BE2C (cell line): ENCODE measurements around the gene CDK8.

Experiments
- DNase-seq: peaks from one replicate; pipeline ENCODE4 v3.0.0-alpha.2; 2020
- H3K27me3 ChIP-seq: fragments of 250-450 bp; sonication (Bioruptor Pico); 2 replicates; pipeline ENCODE4 v1.5.1; 2020; ENCODE audit warnings: mild to moderate bottlenecking
- H3K36me3 ChIP-seq: fragments of 250-450 bp; sonication (Bioruptor Pico); 2 replicates; pipeline ENCODE4 v1.5.1; 2020; ENCODE audit warnings: mild to moderate bottlenecking
- H3K4me1 ChIP-seq: fragments of 250-450 bp; sonication (Bioruptor Pico); 2 replicates; pipeline ENCODE4 v1.5.1; 2020
- H3K4me3 ChIP-seq: 2 replicates; pipeline ENCODE4 v1.5.1; 2011; ENCODE audit warnings: low read depth, low read length
- H3K9me3 ChIP-seq: fragments of 250-450 bp; sonication (Bioruptor Pico); 2 replicates; pipeline ENCODE4 v1.5.1; 2020
- TF ChIP-seq, protein P1 (sequence below): IDR thresholded peaks from 2 replicates; pipeline ENCODE4 v1.5.1; 2012; ENCODE audit warnings: mild to moderate bottlenecking, low read depth, low read length

The CDK8 gene

DNA sequence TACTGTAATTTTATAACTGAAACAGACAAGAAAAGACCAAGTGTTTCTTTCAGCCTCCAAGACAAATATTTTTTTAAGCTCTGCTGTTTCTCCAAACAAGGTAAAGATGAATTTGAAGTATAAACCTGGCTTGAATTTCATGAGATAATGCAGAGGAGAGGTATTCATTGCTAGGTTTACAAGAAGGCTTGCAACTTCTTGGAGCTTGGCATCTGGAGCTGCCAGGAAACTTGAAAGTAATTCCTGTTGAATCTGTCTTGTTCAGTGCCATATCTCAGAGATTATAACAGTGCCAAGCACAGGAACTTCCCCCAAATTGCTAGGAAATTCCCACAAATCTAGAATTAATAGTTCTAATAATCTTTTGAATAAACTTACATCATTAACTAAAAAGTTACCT is 70.9 kb downstream of the CDK8 start:
- Histone ChIP-seq H3K36me3 (no peaks in the 10 kb centered on the region), H3K9me3 (no peaks in the 10 kb centered on the region), H3K27me3 (no peaks in the 10 kb centered on the region), H3K4me1 (no peaks in the 10 kb centered on the region), H3K4me3 (no peak overlapping the region)
- no peak for DNase-seq
- TF ChIP-seq, protein P1, sequence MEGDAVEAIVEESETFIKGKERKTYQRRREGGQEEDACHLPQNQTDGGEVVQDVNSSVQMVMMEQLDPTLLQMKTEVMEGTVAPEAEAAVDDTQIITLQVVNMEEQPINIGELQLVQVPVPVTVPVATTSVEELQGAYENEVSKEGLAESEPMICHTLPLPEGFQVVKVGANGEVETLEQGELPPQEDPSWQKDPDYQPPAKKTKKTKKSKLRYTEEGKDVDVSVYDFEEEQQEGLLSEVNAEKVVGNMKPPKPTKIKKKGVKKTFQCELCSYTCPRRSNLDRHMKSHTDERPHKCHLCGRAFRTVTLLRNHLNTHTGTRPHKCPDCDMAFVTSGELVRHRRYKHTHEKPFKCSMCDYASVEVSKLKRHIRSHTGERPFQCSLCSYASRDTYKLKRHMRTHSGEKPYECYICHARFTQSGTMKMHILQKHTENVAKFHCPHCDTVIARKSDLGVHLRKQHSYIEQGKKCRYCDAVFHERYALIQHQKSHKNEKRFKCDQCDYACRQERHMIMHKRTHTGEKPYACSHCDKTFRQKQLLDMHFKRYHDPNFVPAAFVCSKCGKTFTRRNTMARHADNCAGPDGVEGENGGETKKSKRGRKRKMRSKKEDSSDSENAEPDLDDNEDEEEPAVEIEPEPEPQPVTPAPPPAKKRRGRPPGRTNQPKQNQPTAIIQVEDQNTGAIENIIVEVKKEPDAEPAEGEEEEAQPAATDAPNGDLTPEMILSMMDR, result no peak

DNA sequence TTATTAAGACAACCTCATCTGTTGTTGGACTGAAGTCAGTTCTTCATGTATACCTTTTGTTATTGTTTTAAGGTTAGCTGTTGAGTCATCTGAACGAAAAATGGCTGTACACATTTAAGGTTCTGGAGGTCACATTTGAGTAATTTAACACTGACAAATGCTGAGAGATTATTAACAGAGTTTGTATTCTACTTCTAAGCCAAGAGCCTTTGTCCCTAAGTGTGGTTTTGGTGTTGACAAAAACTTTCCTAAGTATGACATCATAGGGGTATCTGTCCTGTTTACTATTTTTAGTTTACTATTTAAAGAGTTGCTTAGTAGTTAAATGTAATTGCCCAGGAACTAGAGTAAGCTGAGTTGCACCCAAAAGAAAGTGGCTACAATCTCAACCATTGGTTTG is 71.9 kb downstream of the CDK8 start:
- no peak for DNase-seq

DNA sequence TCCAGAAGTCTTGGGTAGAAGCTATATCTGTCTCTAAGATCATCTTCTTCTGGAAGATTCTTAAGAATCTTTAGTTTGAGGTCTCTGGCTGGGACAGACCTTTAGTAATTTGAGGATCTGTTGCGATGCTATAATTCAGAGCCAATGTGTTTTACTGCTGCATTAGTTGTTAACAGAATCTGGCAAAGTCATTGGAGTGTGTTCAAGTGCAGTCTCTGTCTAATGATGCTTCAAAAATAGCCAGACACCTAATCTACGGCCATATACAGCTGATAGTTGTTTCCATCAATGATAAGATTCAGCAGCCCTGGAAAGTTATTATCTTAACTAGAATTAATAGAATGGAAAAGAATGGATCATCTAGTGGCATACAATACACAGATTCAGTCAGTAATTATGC is 72.6 kb downstream of the CDK8 start:
- no peaks in the 10 kb centered on the region for H3K27me3 ChIP-seq
- DNase-seq, result no peak
- H3K36me3 ChIP-seq, result no peaks in the 10 kb centered on the region
- H3K9me3 ChIP-seq, result no peaks in the 10 kb centered on the region
- TF ChIP-seq, protein P1, result no peak
- no peak overlapping the region for H3K4me3 ChIP-seq
- H3K4me1 ChIP-seq, result no peaks in the 10 kb centered on the region

More for the DNA sequence above, 71.9 kb downstream of the CDK8 start:
- no peaks in the 10 kb centered on the region for H3K9me3 ChIP-seq
- H3K27me3 ChIP-seq, result no peaks in the 10 kb centered on the region
- H3K4me1 ChIP-seq, result no peaks in the 10 kb centered on the region
- H3K4me3 ChIP-seq, result no peak overlapping the region
- TF ChIP-seq, protein P1, result no peak
- H3K36me3 ChIP-seq, result no peaks in the 10 kb centered on the region

DNA sequence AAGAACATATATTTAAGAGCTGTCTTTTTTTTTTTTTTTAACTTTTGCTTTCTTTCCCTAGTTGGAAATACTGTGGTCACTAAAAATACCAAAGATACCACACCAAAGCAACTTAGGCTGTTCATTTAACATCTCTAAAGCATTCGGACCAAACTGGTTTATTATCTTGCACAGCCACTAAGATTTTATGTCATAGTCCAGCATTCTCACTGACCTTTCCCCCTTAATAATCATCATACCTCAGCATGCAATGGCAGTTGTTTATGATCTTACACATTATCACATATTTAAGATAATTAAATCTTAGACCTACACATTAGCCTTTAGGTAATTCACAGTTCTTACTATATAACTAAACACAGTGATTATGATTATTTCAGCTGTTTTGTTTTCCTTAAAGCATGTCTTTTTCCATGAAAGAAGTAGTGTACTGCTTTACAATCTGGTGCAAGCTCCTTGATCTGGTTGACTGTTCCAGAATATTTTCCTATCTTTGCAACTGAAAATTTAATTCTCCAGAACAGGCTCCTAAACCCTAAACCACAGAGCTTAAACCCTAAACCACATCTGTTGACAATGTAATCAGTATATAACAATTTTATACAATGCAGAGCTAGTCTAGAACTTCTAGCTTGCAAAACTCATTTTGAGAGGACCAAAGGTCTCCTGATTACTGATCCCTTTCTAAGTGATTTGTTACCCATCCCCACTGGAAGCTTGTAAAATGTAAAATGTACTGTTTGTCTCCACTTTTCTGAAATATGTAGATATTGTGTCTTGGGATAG is 74.2 kb downstream of the CDK8 start:
- Histone ChIP-seq H3K4me3 (no peak overlapping the region), H3K36me3 (no peaks in the 10 kb centered on the region), H3K4me1 (no peaks in the 10 kb centered on the region), H3K27me3 (no peaks in the 10 kb centered on the region), H3K9me3 (no peaks in the 10 kb centered on the region)
- TF ChIP-seq, protein P1, result no peak
- no peak for DNase-seq

DNA sequence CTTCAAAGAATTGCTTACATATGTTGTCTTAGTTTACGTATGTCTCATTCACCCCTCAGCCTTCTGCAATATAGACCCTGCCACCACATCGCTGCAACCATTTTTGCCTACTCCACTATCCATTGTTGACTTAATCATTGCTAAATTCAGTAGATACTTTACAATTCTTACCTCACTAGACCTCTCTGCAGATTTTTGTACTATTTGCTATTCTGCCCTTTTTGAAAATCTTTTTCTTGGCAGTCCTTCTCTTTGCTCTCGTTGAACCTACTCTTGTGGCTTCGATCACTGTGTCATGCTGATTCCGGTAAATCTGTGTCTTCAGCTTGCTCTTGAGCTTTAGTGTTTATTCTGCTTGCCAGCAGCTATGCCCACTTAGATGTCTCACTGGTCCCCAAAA is 81.2 kb downstream of the CDK8 start:
- no peaks in the 10 kb centered on the region for H3K27me3 ChIP-seq
- no peak for DNase-seq
- TF ChIP-seq, protein P1, result no peak
- no peaks in the 10 kb centered on the region; the same call in 1 of the 2 replicates for H3K9me3 ChIP-seq
- H3K4me1 ChIP-seq, result no peaks in the 10 kb centered on the region
- no peaks in the 10 kb centered on the region for H3K36me3 ChIP-seq
- no peak overlapping the region for H3K4me3 ChIP-seq

DNA sequence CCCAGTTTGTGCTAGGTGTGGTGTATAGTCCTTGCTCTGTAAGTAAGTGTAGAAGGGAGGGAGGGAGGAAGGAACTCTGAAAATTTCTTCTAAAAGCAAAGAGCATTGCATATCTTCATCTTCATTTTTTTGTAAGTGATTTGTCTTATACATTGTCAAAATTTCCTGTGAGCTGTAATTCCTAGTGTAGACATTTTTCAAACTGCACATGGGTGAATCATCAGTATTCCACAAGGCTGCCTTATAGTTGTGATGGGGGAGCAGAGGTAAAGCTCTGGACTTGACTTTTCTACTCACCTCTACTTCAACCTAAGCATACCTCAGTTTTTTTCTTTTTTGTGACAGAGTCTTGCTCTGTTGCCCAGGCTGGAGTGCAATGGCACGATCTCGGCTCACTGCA is 86.9 kb downstream of the CDK8 start:
- TF ChIP-seq, protein P1, result no peak
- H3K27me3 ChIP-seq, result no peaks in the 10 kb centered on the region
- no peak for DNase-seq
- H3K36me3 ChIP-seq, result no peaks in the 10 kb centered on the region; the same call in 1 of the 2 replicates
- no peaks in the 10 kb centered on the region; the same call in 1 of the 2 replicates for H3K9me3 ChIP-seq
- H3K4me1 ChIP-seq, result peaks cover 12% of the 10 kb centered on the region
- H3K4me3 ChIP-seq, result no peak overlapping the region
